ENCODE measurements around the gene TXNDC8.
A peak's percentile ranks its signal among the peaks of the same experiment; 100 is the strongest.

The TXNDC8 gene

DNA sequence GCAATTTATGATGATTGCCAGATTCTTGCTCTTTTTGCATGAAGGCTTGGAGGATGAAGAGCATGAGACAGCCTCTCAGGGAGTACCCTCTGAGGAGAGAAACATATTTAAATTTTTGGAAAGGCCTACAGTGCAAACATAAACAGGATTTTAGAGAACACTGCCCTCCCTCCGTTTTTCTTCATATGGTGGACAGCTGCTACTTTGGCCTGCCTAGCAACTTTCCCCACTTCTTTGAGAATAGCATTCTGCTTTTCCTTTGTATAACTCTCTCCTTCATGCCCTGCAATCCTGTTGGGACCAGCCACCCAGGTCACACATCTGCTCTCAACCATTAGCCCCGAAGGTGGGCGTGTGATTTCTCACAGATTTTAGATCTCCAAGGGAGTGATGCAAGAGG is 60.9 kb downstream of the TXNDC8 start:
- no peak for DNase-seq

DNA sequence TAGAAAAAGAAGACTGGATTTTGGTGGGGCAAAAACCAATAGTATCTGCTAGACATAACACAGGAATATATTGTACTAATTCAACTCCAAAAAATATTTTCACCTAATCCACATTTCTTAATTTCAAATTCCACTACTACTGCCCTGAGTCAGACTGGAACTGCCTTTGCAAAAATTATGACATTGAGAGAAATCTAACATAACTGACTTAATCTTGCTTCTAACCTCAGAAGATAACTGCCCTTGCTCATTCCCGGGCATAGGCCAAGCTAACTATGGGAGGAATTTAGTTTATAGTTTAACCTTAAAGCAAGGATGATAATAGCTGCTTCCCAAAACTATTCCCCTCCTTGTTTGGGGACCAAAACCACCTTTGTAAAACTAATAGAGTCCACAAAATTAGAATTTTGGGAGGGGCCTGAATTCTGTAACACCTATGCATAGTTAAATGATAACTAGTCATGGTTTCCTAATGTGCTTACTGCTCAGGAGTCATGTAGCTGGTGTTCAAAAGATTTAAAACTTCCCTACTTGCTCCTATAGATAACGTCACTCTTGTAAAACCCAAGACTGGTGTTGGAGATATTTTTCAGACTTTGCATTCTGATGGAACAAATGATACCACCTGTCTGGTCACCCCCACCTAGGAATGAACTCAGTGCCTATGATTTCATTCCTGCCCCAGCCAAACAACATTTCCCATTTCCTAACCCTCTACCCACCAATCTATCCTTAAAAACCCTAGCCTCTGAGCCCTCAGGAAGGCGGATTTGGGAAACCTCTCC is 67.3 kb downstream of the TXNDC8 start:
- DNase-seq, result no peak

DNA sequence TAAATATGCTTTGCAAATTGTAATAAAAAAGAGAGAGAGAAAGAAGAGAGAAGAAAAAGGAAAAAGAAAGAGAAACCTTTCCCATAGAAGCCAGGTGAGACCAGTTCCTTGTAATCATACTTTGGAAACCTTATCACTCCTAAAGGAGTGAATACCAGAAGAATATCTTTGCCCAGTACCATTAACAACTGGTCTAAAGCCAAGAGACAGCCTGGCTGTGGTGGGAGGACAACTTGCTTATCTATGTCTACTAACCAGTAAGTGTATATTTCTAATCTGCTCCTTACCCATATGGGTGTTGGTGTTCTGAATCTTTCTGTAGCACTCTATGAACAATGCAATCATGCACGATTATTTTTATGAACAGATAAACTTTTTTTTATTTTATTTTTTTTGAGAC is 70.9 kb downstream of the TXNDC8 start:
- DNase-seq, result no peak

DNA sequence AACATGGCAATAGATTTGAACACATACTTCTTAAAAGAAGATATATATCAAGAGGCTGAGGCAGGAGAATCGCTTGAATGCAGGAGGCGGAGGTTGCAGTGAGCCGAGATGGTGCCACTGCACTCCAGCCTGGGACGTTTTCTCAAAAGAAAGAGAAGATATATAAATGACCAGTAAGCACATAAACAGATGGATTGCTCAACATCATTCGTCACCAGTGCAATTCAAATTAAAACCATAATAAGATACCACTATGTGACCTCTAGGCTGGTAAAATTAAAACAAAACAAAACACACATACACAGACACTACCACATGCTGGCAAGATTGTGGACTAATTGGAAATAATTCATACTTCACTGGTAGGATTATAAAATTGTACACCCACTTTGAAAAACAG is 76.0 kb downstream of the TXNDC8 start:
- DNase-seq, result no peak

DNA sequence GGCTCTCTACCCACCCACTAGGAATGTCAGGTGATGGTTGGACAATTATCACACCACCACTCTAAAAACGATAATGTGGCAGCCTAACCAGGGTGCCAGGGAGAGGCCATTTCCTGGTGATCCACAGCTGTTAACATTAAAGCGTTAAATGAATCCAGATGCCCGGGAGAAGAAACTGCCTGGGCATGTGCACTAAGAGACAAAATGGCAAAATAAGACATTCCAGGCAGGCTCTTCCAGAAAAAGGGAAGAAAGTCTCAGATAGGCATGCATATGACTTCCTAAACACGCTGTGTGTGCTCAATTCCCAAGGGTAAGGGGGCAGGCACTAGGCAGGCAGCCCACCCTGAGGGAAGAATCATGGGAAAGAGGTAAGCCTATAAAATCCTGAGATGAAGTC is 76.8 kb downstream of the TXNDC8 start:
- no peak for DNase-seq

DNA sequence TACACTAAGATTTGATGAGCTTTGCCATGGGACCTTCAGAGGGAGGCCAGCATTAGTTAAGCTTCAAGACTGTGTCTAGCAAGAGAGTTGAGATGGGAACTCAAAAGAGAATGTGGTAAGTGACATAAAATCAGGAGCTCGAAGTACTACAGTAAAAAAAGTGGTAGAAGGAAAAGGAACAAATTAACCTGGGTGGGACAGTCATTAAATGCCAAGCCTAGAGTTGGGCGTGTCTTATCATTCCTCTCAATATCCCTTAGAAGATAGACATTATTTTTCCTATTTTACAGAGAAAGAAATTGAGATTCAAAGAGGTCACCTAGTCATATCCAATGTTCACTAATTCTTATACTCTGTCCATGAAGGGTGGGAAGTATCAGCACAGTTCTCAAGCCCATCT is 78.1 kb downstream of the TXNDC8 start:
- no peak for DNase-seq

DNA sequence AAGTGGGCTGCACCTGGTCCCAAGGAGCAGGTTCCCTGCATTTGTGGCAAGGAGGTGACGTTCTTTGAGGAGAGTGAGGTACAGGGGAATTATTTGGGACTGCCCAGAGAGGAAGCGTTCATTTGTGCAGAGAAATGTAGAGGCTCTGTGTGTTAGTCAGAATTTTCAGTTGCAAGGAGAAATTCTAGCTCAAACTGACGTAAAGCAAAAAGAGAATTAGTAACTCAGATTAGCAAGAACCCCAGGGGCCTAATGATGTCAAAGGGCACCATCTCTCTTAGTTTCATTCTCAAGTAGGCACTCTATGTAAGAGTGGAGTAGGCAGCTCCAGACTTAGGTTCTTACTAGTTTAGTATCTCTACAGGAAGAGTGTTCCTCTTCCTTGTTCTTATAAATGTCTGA is 79.0 kb downstream of the TXNDC8 start:
- DNase-seq, result no peak

DNA sequence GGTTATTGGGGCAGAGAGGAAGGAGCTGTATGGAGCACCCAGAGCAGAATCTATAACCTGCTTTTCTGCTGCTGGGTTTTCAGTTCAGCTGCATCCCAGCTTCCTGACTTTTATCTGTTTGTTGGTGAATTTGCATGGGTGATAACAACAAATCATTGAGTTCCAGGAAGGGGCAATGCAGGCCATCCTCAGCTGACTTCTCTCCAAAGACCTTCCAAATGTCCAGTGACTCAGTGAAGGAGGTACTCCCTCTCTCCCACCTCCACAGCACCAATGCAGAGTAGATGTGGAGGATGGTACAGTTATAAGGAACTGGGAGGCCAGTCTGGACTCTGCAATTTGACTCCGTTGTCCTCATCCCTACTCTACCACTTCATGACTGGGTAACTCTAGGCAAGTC is 79.7 kb downstream of the TXNDC8 start:
- DNase-seq, result no peak

DNA sequence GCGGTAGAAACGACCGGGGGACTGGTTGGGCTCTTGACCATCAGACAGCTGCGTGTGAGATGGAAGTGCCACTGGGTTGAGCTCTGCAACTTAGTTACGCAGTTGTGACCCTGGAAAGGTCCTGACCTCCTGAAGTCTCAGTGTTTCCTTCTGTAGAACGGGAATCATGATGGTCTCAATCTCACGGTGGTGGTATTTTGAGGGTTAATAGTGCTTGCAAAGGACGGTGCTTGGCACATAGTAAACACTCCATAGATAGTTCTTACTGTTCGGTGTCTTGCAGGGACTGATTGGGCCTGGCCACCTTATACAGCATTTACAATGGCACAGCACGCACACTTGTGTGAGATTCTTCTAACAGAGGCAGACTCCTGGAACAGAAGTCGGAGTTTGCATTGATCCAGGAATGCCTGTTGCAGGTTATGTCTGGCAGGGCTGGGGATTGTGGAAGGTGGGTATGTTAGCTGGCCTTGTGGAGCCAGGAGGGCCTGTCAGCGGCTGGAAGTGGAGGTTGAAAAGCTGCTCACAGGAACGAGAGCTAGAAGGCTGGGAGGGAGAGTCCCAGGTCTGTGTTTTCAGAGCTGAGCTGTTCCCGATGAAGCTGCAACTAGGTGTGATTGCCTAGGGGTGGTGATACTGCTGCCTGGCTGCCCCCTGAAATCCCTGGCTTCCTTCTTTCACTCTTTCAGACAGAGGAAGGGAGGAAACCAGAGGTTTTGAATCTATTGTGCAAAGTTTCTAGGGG is 80.4 kb downstream of the TXNDC8 start:
- DNase-seq, result peak; percentile 57

DNA sequence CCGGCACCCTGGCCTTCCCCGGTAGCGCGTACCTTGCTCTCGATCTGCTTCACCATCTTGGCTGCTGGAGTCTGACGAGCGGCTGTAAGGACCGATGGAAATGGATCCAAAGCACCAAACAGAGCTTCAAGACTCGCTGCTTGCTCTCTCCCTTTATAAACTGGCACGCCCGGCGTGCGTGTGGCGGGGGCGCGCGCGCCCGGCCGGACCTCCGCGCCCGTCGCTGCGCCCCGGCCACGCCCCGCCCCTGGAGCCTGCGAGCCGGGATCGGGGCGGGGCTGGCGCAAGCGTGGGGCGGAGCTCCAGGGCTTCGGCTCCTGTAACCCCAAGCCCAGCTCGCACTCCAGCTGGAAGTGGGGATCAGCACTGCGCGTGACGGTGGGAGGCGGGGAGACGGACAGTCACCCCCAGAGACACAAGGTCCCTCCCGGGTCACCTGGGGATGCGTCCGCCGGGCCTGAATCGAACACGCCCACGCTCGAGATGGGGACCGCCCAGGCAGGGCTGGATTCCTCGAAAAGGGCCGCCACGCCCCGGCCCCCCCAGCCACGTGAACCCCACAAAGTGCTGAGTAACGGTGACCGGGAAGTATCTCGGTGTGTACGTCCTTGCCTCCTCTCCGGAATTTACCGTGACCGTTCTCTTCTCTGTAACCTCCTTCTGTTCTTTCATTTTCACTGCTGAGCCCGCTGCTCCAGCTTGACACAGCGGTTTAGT is 81.1 kb downstream of the TXNDC8 start, which contains the start of gene TXN:
Gene TXN (minus strand): TSS at position 128 of the 717 bp plus-strand sequence. CDS start 72 bp downstream, at position 56.
- peak; percentile 91 for DNase-seq

DNA sequence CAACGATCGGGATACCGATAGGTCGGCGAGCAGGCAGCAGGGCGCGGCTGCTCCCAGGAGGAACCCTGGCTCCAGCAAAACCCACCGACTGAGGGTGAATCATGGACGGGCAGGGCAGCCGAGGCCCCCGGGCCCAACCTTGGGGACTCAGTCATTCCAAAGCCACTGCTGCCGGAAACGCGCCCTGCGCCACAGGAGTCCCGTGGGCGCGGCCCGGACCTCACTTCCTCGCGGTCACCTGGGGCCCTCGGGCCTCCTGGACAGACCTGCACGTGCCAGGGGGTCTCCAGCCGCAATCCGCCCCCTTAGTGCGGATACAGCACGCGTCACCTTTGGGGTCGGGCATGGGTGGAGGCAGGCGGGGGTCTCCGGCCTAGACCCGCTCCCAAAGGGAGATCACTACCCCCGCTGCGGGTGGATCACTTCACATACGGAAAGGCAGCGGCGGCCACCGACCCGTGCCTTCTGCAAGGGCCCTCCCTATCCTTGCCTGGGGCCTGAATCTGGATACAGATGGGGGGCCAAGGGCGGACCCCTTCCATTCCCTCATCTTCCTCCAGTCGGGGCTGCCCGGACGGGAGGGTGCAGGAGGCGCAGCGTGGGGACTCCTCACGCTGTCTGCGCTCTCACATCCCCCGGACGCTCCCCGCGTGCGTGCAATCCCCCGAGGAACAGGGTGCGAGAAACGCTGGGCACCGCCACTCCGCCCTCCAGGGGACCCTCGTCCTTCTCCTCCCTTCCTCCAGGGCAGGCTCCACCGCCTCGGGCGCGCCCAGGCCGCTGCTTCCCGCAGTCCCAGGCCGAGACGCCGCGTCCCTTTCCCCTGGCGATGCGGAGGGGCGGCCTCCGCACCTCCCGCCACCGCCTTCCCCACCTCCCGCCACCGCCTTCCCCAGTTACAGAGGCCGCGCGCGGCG is 81.9 kb downstream of the TXNDC8 start:
- DNase-seq, result peak; percentile 74

DNA sequence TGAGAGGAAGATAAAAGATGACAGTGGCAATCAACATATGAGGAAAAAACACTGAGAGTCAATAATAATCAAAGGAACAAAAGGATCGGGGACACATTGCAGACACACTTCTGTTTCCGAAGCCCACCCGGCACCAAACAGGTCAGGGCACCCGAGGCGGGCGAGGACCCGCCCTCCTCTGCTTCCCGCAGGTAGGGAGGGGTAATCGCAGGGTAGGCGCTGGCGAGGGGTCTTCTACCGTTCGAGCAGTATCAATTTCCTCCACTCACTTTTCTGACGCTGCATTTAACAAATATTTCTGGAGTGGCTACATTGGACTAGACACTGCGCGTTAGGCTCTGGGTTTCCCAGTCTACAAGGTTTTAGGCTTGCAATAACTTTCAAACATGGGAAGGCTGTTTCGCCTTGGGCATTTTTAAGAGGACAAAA is 82.6 kb downstream of the TXNDC8 start:
- DNase-seq, result peak; percentile 48

DNA sequence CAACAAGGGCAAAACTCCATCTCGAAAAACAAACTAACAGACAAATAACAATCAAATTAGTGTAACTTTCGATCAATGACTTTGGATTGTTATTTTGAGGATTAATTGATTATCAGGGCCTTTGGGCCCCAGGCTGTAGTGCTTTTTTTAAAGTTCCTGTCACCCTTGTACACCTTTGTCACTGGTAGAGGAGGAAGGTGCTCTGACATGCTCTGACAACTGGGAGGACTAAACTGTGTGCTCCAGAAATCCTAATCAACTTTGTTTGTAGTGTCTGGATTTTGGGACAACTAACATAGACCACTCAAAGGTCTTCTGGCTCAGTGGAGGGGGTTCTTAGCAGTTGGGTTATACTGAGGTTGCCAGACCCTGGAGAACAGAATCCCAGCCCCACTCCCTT is 83.2 kb downstream of the TXNDC8 start:
- no peak for DNase-seq

All from DMS53 (cell line).